Prostate gland (tissue), 2 donors: ENCODE measurements around the gene LSM7. TPM values are rescaled to one million over a fixed set of nuclear protein-coding genes. Genes with fewer than 3 reads are reported as not detected.

Source experiments
- DNase-seq: peaks from one replicate; pipeline ENCODE4 v3.0.0-alpha.2; 2019; ENCODE audit warnings: low spot score
- H3K27ac ChIP-seq, 2 donors: fragments of 200-600 bp; sonication (generic); 2 replicates each; pipeline ENCODE4 v1.5.1; 2017 to 2019
- H3K27me3 ChIP-seq: fragments of 200-600 bp; sonication (generic); replicated peaks from 2 replicates; pipeline ENCODE4 v1.5.1; 2019; ENCODE audit not compliant: insufficient read depth
- H3K36me3 ChIP-seq, 2 donors: fragments of 200-600 bp; sonication (generic); 1 replicate in 1 of 2; 2 replicates in 1 of 2; pipeline versions ENCODE4 v1.5.1 to v1.8.1; 2017 to 2019
- H3K4me1 ChIP-seq: fragments of 200-600 bp; sonication (generic); replicated peaks from 2 replicates; pipeline ENCODE4 v1.5.1; 2019
- H3K4me3 ChIP-seq, 2 donors: fragments of 200-600 bp; sonication (generic); 2 replicates each; pipeline ENCODE4 v1.5.1; 2017 to 2019
- H3K9me3 ChIP-seq: fragments of 200-600 bp; sonication (generic); 2 replicates; pipeline ENCODE4 v1.5.1; 2017
- CTCF ChIP-seq, 4 experiments: fragments of 200-600 bp in 2 of 4; fragments of 450-650 bp in 2 of 4; sonication (generic) in 2 of 4; IDR thresholded peaks; 1 replicate in 3 of 4; 2 replicates in 1 of 4; pipeline ENCODE4 v1.5.1; 2016 to 2019; ENCODE audit warnings: antibody characterized with exemption in 4 of 4, mild to moderate bottlenecking in 2 of 4, moderate library complexity in 2 of 4
- POLR2A ChIP-seq: fragments of 450-650 bp; IDR thresholded peaks from one replicate; pipeline ENCODE4 v1.6.1; 2016; ENCODE audit warnings: antibody characterized with exemption, mild to moderate bottlenecking
- POLR2AphosphoS5 ChIP-seq: sonication (generic); formaldehyde crosslinking; IDR thresholded peaks from one replicate; pipeline ENCODE4 v1.6.1; 2017; ENCODE audit warnings: antibody characterized with exemption
- WGBS: methylation state at CpG from one replicate; pipeline ENCODE4 v1.1.5; 2018; 5-methylcytosine and 5-hydroxymethylcytosine counted together
- intact Hi-C: fragments of 100-400 bp; cut with DNase I; formaldehyde crosslinking; loops from one replicate; pipeline ENCODE4 v1.14.2; 2022
- total RNA-seq, 2 donors: library from RNA; depleted of rRNA; stranded (reverse); fragments of >200 nt; gene quantifications; one replicate each; pipeline ENCODE4 v1.1.0, GENCODE V29; 2016

The LSM7 gene
- total RNA-seq, 2 donors from 2014 or later, result 125 to 135 TPM

DNA sequence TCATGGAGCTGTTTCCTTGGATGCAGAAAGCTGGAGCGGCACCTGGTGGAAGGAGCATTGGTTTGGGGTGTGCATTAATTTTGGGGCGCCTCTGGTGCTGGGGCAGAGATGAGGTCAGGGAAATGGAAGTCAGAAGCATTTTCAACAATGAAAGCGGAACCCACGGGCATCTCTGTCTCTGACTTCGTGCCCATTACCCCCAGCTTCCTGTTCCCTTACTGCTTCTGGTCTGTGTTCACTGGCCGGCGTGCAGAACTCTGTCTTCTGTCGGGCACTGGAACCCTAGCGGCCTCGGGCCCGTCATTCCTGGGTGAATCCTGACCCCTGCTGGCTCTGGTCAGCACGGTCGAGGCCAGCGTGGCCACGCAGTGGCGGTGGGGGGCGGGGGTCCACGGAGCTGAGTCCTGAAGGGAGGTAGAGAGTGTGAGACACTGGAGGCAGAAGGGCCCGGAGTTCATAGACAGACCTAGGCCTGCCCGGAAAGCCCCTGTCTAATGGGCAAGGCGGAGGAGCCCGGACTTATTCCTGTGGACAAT lies 12.5 kb downstream of the LSM7 start:
- intact Hi-C loops, result loop anchor here (5.0 kb wide), 1 partner anchor 39 kb away; no protein-coding TSS in a partner anchor
- Histone ChIP-seq H3K4me1 (no peaks in the 10 kb centered on the region), H3K27me3 (peaks cover 8% of the 10 kb centered on the region), H3K27ac (no peak overlapping the region), H3K9me3 (no peaks in the 10 kb centered on the region), H3K4me3 (no peak overlapping the region), H3K36me3 (no peaks in the 10 kb centered on the region)
- peak; percentile 25 for DNase-seq
- WGBS, result 32% methylated on average over 22 of the region's 22 CpGs
- peak in 3 of 4 experiments; percentile 35 to 54 (median 54) for TF ChIP-seq CTCF (IDR thresholded peaks at IDR 0.05)
- TF ChIP-seq POLR2A, result no peak
- no peak for TF ChIP-seq POLR2AphosphoS5

- peaks cover 8% of the 10 kb centered on the region for H3K27me3 ChIP-seq
- no peak overlapping the region for H3K27ac ChIP-seq
- intact Hi-C loops, result loop anchor here (5.0 kb wide), 1 partner anchor 38 kb away; no protein-coding TSS in a partner anchor
- TF ChIP-seq POLR2AphosphoS5 (no peak), POLR2A (no peak), CTCF (IDR thresholded peaks at IDR 0.05) (no peak)
- H3K4me1 ChIP-seq, result no peaks in the 10 kb centered on the region
- no peak for DNase-seq
- H3K36me3 ChIP-seq, result no peaks in the 10 kb centered on the region
- 88% methylated on average over 7 of the region's 7 CpGs for WGBS
- H3K4me3 ChIP-seq, result no peak overlapping the region
- no peaks in the 10 kb centered on the region for H3K9me3 ChIP-seq
These were observed 13.1 kb downstream of the LSM7 start for GRCh38 chr19:2315121-2315817.

GRCh38 chr19:2312820-2313501 lies 15.4 kb downstream of the LSM7 start:
- intact Hi-C loops, result no loop called here
- H3K27me3 ChIP-seq, result peaks cover 8% of the 10 kb centered on the region

GRCh38 chr19:2311093-2311492 lies 17.3 kb downstream of the LSM7 start:
- H3K36me3 ChIP-seq, result no peaks in the 10 kb centered on the region
- H3K9me3 ChIP-seq, result no peaks in the 10 kb centered on the region
- TF ChIP-seq CTCF (IDR thresholded peaks at IDR 0.05), result no peak
- TF ChIP-seq POLR2AphosphoS5, result no peak
- TF ChIP-seq POLR2A, result no peak
- H3K27me3 ChIP-seq, result peaks cover 12% of the 10 kb centered on the region
- no peak overlapping the region for H3K4me3 ChIP-seq
- WGBS, result 98% methylated on average over 4 of the region's 4 CpGs
- H3K4me1 ChIP-seq, result no peaks in the 10 kb centered on the region
- no peak overlapping the region for H3K27ac ChIP-seq
- intact Hi-C loops, result no loop called here
- DNase-seq, result no peak

More at GRCh38 chr19:2312820-2313501, 15.4 kb downstream of the LSM7 start:
- WGBS, result 32% methylated on average over 28 of the region's 28 CpGs
- Histone ChIP-seq H3K9me3 (no peaks in the 10 kb centered on the region), H3K36me3 (no peaks in the 10 kb centered on the region), H3K4me3 (no peak overlapping the region), H3K4me1 (no peaks in the 10 kb centered on the region), H3K27ac (no peak overlapping the region)
- no peak for TF ChIP-seq POLR2AphosphoS5
- no peak for TF ChIP-seq CTCF (IDR thresholded peaks at IDR 0.05)
- TF ChIP-seq POLR2A, result no peak
- no peak for DNase-seq
